ENCODE measurements around the gene TECR. TPM values are rescaled to one million over a fixed set of nuclear protein-coding genes. Genes with fewer than 3 reads are reported as not detected.
A peak's percentile ranks its signal among the peaks of the same experiment; 100 is the strongest.

The TECR gene
- total and polyA plus RNA-seq, 2 of the 4 experiments (the other 2 are of a cell fraction): 46.2 to 81.2 TPM

DNA sequence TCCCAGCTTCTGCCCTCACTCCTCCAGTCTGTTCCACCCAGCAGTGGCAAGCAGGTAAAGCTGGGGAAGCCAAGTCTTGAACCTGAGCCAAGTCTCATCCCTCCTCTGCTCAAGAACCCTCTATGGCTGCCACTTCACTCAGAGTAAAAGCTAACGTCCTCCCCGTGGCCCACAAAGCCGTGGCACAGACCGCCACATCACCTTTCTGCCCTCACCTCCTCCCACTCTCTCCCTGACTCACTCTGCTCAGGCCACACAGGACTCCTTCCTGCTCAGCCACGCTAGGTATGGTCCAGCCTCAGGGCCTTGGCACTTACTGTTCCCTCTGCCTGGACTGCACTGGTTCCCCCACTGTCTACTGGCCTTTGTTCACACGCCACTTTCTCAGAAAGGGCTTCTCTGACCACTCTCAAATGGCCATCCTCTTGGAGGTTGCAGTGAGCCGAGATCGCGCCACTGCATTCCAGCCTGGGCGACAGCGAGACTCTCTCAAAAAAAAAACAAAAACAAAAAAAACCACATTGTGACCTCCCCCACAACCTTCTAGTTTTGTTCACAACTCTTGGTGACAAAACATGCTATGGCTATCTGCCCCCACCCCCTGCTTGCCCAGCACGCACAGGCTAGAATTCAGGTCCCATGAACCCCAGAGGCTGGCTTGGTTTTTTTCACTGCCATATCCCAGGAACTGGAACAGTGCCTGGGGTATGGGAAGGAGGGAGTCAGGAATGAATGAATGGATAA is 26.7 kb downstream of the TECR start:
- H3K56ac ChIP-seq (ENCODE audit: extremely low read depth, insufficient read depth, low read length): no peak overlapping the region
- ATAC-seq (ENCODE audit: low read depth): peak; percentile 36
- H3K18ac ChIP-seq (ENCODE audit: low read depth, low read length): no peak overlapping the region
- no peaks in the 10 kb centered on the region for H3K36me3 ChIP-seq (ENCODE audit: control insufficient read depth, insufficient read depth, low read length)
- no peak overlapping the region for H4K5ac ChIP-seq (ENCODE audit: low read depth, low read length)
- no peak overlapping the region for H3K14ac ChIP-seq (replicated peaks; ENCODE audit: low read depth, low read length)
- peak overlapping the region; percentile 8 for H2BK5ac ChIP-seq (ENCODE audit: low read depth, low read length, poor library complexity, severe bottlenecking)
- dilution Hi-C loops (cut with HindIII; ENCODE audit: low sequenced_read_pairs, unreplicated experiment): no loop called here
- ChIA-PET CTCF (interaction anchor here (0.6 to 1.2 kb wide), 3 partner anchors 9 to 14 kb away, joined by 3 read pairs; no protein-coding TSS in a partner anchor), POLR2A (ENCODE audit: unreplicated experiment) (no interaction called here)
- H3K79me1 ChIP-seq (ENCODE audit: low read depth in 1 of 2, low read length in 2 of 2): peaks cover 7 to 45% of the 10 kb centered on the region in 2 experiments
- no peak overlapping the region for H3K23ac ChIP-seq (ENCODE audit: low read depth, low read length)
- H3K4me3 ChIP-seq (ENCODE audit: insufficient read depth, low read depth, low read length): no peak overlapping the region
- peak overlapping the region; percentile 92 for H2AFZ ChIP-seq (replicated peaks; ENCODE audit: low read length, poor library complexity)
- no TSS peak for BruUV-seq (replicated peaks)
- peak overlapping the region; percentile 84 for H2AK9ac ChIP-seq (replicated peaks; ENCODE audit: low read depth, low read length, poor library complexity)
- peak overlapping the region in 1 of 2 experiments; percentile 37; a peak in 1 of 4 replicates for H4K8ac ChIP-seq (ENCODE audit: low read depth in 2 of 2, low read length in 2 of 2)
- 71% methylated on average over 9 of the region's 12 CpGs; no CpG with 5 or more reads in 1 of the 2 experiments for WGBS, 2 experiments (ENCODE audit: extremely low coverage in 2 of 2, insufficient read length in 1 of 2)
- no peak for TF ChIP-seq CHD1 (IDR thresholded peaks at IDR 0.05; ENCODE audit: low read depth, low read length)
- TF ChIP-seq RCOR1 (IDR thresholded peaks at IDR 0.05; ENCODE audit: insufficient replicate concordance, low read length): no peak
- no peak for TF ChIP-seq FOS (IDR thresholded peaks at IDR 0.05; ENCODE audit: low read depth, low read length)
- TF ChIP-seq BHLHE40 (IDR thresholded peaks at IDR 0.05; ENCODE audit: low read depth, low read length): no peak
- H3K9ac ChIP-seq (ENCODE audit: low read depth, low read length): no peak overlapping the region
- peak overlapping the region; percentile 52 for H3K4me2 ChIP-seq (ENCODE audit: low read depth, low read length)
- H3K27me3 ChIP-seq (ENCODE audit: control insufficient read depth, insufficient read depth, low read length): no peaks in the 10 kb centered on the region
- no peak overlapping the region for H3K27ac ChIP-seq (ENCODE audit: insufficient read depth, low read length)
- H4K20me1 ChIP-seq (ENCODE audit: insufficient read depth, low read length): peaks cover 10% of the 10 kb centered on the region
- peak overlapping the region; percentile 70 for H2AK5ac ChIP-seq (ENCODE audit: low read depth, low read length)
- H3K9me3 ChIP-seq (ENCODE audit: control insufficient read depth, insufficient read depth, low read length): no peaks in the 10 kb centered on the region
- no peak overlapping the region for H2BK120ac ChIP-seq (ENCODE audit: low read depth, low read length)
- peak overlapping the region; percentile 45; the same call in 1 of the 2 replicates for H3K4ac ChIP-seq (ENCODE audit: low read depth, low read length)
- no peak overlapping the region for H4K91ac ChIP-seq (ENCODE audit: insufficient read depth, low read depth, low read length)
- no peak overlapping the region for H2BK20ac ChIP-seq (ENCODE audit: low read depth, low read length)
- intact Hi-C loops (cut with micrococcal nuclease): no loop called here
- no peak overlapping the region for H2BK15ac ChIP-seq (ENCODE audit: low read depth, low read length)
- H3K4me1 ChIP-seq (ENCODE audit: control insufficient read depth, insufficient read depth, low read length): peaks cover 6% of the 10 kb centered on the region; the same call in 1 of the 2 replicates
- peak; percentile 34 for DNase-seq
- H3K9me1 ChIP-seq (ENCODE audit: insufficient read depth, low read length): peaks cover 7% of the 10 kb centered on the region
- in situ Hi-C loops (cut with MboI; ENCODE audit: low sequenced_read_pairs): loop anchor here (25.0 kb wide), 1 partner anchor 881 kb away; the partner anchor contains the start of gene WIZ

All from IMR-90 (cell line).